CD4-positive, alpha-beta T cell treated with Interleukin-2 at 100 ng/mL for 4 hours (primary cell): ENCODE data around the gene GID8.

ENCODE experiments used
- DNase-seq: peaks from one replicate; pipeline ENCODE4 v3.0.0-alpha.2; 2020; ENCODE audit warnings: low spot score

GID8 gene

GRCh38 chr20:62986257-62986800, 48.4 kb downstream of the GID8 start:
- DNase-seq, result no peak

- DNase-seq, result no peak
These were observed 49.2 kb downstream of the GID8 start for GRCh38 chr20:62987114-62987513.

GRCh38 chr20:62989201-62989601, 51.3 kb downstream of the GID8 start:
- peak; percentile 38 for DNase-seq

DNA sequence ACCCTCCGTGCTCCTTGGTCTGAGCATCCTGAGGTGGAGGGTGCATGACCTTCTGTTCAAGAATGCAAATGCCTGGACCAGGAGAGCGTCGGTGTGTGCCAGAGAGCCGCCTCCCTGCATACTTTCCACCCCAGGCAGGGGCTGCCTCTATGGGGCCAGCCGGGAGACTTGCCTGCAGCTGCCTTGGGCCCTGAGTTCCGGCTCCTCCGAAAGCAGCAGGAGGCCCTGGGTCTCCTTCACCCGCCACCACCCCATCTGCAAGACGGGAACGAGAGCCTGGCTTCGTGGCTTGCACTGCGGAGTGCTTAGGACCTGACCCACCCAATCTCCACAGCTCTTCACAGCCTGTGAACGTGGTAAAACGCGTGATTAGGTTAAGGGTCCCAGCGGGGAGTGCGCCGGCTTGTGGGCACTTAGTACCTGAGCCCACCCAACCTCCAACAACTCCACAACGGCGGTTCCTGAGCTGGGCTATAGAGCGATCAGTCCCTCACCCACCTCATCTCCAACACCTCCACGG, 52.4 kb downstream of the GID8 start:
- no peak for DNase-seq

- no peak for DNase-seq
These were observed 53.4 kb downstream of the GID8 start for GRCh38 chr20:62991196-62991807.

GRCh38 chr20:62991863-62992262, 53.9 kb downstream of the GID8 start:
- DNase-seq, result no peak

DNA sequence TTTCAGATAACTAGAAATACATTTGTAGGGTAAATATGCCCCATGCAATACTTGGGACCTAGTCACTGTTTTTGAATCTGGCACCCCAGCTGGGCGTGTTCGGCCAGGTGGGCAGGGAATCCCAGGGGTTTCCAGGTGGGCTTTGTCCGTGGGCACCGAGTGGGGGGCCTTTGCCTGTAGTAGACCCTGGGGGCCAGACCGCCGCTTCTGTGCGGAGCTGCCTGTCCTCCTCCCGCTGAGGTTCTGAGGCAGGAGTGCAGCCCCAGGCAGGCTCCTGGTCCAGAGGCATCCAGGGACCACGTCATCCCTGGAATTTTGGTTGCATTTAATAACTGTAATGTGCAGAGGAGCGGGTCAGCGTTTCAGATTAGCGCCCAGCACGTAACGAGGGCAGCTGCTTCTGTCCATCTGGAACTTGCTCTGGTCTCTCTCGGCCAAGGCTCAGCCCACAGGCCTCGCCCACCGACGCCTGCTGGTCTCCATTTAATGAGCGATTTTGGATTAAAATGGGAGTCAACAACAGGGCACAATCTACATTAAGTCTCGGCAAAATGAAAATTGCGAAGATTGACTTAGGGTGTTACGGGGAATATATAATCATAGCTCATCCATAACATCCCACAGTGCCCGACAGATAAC, 56.0 kb downstream of the GID8 start:
- no peak for DNase-seq

DNA sequence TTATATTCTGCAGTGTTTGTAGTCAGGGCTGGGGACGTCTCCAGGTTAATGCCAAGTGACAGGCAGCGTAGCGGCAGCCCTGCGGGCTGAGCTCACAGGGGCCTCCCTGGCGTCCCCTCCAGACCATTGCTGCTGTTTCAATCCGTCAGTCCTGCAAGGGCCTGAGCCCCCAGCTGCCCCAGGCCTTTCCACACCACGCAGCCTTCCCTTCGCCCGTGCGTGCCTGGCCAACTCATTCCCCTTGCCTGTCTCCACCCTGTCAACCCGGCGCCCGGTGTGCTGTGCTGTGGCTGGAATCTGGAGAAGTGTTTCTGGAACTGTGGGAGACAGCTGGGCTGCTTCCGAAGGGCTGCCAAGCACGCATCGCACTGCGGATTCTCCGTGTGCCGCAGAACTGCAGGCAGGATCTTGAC, 56.9 kb downstream of the GID8 start:
- DNase-seq, result no peak

DNA sequence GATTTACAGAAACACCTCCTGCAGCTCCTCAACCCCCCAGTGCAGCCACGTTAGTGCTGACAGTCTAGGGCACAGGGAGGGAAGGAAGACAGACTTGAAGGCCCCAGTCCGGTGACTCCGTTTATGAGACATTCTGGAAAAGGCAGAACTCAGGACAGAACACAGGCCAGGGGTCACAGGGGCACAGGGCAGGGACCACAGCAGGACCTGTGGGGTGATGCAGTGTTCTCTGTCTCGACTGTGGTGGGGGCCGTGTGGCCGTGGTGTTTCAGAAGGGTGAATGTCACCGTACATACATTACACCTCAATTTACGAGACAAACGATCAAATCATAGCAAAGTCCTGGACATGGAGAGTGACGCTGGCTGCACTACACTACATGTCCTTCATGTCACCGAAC, 57.5 kb downstream of the GID8 start:
- no peak for DNase-seq

DNA sequence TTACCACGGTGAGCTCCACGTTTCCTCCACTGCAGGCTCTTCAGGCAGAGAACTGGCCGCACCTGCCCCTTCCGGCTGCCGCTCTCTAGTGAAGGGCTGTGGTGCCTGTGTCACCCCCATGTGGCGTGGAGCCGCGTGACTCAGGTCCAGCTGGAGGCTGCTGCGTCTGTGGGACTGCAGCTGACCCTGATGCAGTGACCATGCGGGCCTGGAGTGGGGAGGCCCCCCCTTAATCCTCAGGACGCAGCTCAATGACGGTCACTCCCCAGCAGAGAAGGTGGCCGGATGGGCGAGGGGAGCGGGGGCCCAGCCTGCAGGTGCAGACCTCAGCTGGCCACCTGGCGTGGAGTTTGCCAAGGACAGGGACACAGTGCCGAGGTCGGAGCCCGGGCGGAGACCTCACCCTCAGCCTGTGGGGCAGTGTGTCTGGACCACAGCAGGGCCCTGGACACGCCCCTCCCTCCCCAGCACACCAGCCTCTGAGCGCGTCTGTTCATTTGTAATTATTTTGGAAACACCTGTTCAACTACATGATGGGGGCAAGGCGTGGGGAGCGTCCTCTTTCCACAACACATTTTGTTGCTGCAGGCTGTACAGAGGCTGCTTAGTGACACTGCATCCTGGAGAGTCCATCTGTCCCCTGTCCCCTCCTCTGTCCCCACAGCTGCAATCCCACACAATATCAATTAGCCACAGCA, 58.1 kb downstream of the GID8 start:
- DNase-seq, result no peak

DNA sequence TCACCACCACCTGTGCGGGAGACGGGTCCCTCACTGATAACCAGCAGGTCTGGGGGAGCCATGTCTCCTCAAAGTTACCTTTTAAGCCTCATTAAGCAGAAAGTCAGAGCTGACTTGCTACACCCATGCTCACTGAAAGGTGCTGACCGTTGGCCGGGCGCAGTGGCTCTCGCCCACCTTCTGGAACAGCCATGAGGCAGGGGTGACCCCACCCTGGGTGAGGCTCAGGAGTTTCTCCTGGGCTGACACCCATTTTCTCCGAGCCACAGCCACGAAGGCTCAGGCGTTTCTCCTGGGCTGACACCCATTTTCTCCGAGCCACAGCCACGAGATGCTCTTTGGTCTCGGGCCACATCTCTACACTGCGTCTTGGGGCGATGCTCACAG, 58.6 kb downstream of the GID8 start:
- DNase-seq, result no peak

DNA sequence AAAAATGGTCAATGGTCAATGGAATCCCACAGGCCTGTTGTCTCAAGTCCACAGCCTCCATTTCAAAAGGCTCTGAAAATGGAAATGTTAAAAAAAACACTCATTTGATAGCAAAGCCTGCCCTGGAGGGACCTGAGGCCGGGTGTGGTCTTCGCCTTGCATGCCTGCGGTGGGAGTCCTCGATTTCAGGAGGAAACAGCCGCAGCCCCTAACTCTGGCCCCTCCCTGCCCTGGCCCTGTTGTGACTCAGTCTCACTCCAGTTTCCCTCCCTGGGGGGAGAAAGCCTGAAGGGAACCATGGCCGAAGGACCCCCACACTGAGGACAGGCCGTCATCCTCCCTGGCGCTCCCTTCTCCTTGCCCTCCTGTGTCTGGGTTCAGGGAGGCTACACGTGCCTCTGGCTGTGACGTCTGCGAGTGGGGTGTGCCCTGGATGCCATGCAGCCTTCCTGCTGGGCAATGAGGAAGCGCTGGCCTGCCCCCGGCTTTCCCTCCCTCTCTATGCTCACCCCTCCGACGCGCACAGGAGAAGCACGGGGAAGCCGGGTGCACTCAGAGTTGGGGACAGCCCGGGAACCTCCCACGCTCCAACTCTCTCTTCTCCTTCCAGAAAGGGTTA, 59.6 kb downstream of the GID8 start:
- no peak for DNase-seq
